GM19455 (cell line): ENCODE data around the gene RNF20.
"Not testable (repeated sequence)": the region's sequence is repeated elsewhere in the genome, so short reads cannot be mapped to it uniquely, and the experiment has no call there.

Experiments
- ATAC-seq: cut with Tn5 transposase; IDR thresholded peaks from one replicate; pipeline ENCODE4 v1.9.1; 2021; ENCODE audit not compliant: unreplicated experiment

The RNF20 gene

GRCh38 chr9:101533334-101534204 is at the start of gene RNF20:
TSS of gene RNF20 (plus strand) at chr9:101533853. CDS start at chr9:101535424, 1,571 bp downstream.
- peak; percentile 98 for ATAC-seq

- ATAC-seq = no peak
Observed at GRCh38 chr9:101484046-101484445, 49.6 kb upstream of the RNF20 start.

GRCh38 chr9:101485924-101486692 is 47.5 kb upstream of the RNF20 start:
- no peak for ATAC-seq

- no peak for ATAC-seq
Observed at GRCh38 chr9:101486693-101487442, 46.8 kb upstream of the RNF20 start.

GRCh38 chr9:101487443-101487840 is 46.2 kb upstream of the RNF20 start:
- ATAC-seq = no peak

GRCh38 chr9:101495810-101496209 is 37.8 kb upstream of the RNF20 start:
- no peak for ATAC-seq

GRCh38 chr9:101498323-101498722 is 35.3 kb upstream of the RNF20 start:
- ATAC-seq = no peak

GRCh38 chr9:101504188-101504587 is 29.5 kb upstream of the RNF20 start:
- ATAC-seq = no peak

- no peak for ATAC-seq
Observed at GRCh38 chr9:101508211-101508610, 25.4 kb upstream of the RNF20 start.

GRCh38 chr9:101509572-101509971 is 24.1 kb upstream of the RNF20 start:
- ATAC-seq = no peak

GRCh38 chr9:101510459-101510858 is 23.2 kb upstream of the RNF20 start:
- ATAC-seq = no peak

GRCh38 chr9:101511009-101511408 is 22.6 kb upstream of the RNF20 start:
- ATAC-seq = no peak

- no peak for ATAC-seq
Observed at GRCh38 chr9:101512116-101512515, 21.5 kb upstream of the RNF20 start.

- ATAC-seq = no peak
Observed at GRCh38 chr9:101513351-101513750, 20.3 kb upstream of the RNF20 start.

- ATAC-seq = no peak
Observed at GRCh38 chr9:101514071-101514470, 19.6 kb upstream of the RNF20 start.

GRCh38 chr9:101516655-101517054 is 17.0 kb upstream of the RNF20 start:
- no peak for ATAC-seq

- ATAC-seq = not testable (repeated sequence)
Observed at GRCh38 chr9:101518489-101518888, 15.2 kb upstream of the RNF20 start.

GRCh38 chr9:101524371-101524770 is 9.3 kb upstream of the RNF20 start:
- ATAC-seq = no peak

- no peak for ATAC-seq
Observed at GRCh38 chr9:101527066-101527465, 6.6 kb upstream of the RNF20 start.

GRCh38 chr9:101528015-101528414 is 5.6 kb upstream of the RNF20 start:
- no peak for ATAC-seq

GRCh38 chr9:101530076-101530711 is 3.5 kb upstream of the RNF20 start:
- peak; percentile 41 for ATAC-seq
